ENCODE measurements around the gene IPO7.
"Not testable (repeated sequence)": the region's sequence is repeated elsewhere in the genome, so short reads cannot be mapped to it uniquely, and the experiment has no call there.

Gene IPO7

DNA sequence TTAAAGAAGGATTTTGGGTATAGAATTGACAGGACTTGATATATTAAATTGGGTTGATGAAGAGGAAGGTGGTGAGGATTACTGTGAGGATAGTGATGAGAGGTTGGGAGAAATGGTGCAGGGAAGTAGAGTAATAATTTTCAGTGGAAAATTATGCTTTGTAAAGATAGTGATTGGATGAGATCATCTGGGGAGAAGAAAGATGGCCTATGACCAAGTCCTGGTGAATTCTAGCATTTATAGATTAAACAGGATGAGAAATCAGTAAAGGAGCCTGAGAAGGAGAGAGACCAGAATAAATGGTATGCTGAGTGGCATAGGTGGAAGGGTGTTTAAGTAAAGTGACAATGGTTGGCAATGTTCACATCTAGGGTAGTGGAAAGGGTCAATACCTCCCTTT lies 15.0 kb downstream of the IPO7 start:
- DNase-seq: no peak

DNA sequence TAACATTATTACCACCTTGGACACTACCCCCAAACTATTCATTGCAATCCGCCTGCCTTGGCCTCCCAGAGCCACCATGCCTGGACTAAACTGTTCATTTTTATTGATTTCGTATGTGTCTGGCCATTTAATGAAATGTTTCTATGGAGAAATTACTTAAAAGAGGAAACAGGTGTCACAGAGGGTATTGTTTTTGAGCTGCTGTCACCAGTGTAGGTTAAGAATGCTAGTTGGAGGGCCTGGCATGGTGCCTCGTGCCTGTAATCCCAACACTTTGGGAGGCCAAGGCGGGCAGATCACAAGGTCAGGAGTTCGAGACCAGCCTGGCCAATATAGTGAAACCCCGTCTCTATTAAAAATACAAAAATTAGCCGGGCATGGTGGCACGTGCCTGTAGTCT lies 17.4 kb downstream of the IPO7 start:
- peak in 1 of 2 experiments; percentile 12 for DNase-seq

- no peak for DNase-seq
Observed at GRCh38 chr11:9428706-9429105, 44.3 kb downstream of the IPO7 start.

- no peak for DNase-seq
Observed at GRCh38 chr11:9438611-9439010, 54.2 kb downstream of the IPO7 start.

- DNase-seq: no peak
Observed at GRCh38 chr11:9446230-9446629, 61.8 kb downstream of the IPO7 start.

DNA sequence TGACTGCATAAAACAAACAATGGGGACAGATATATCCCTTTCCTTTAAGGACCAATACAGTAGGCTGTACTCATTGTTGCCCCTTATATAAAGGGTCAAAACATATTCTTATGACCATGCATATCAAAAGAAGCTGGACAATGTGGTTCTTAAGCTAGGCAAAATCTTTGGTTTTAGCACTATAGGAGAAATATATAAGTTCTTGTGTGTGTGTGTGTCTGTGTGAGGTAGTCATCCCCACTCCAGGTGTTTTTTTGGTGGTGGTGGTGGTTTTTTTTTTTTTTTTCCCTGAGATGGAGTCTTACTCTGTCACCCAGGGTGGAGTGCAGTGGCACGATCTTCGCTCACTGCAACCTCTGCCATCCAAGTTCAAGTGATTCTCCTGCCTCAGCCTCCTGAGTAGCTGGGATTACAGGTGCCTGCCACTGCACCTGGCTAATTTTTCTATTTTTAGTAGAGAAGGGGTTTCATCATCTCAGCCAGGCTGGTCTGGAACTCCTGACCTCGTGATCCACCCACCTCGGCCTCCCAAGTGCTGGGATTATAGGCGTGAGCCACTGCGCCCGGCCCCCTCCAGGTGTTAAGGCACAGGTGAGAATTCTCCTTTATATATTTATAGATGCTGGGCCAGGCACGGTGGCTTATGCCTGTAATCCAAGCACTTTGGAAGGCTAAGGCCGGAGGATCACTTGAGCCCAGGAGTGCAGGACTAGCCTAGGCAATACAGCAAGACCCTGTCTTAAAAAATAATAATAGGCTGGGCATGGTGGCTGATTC lies 64.3 kb downstream of the IPO7 start:
- DNase-seq: no peak

GRCh38 chr11:9452023-9452422 lies 67.6 kb downstream of the IPO7 start:
- DNase-seq: not testable (repeated sequence)

- DNase-seq: no peak
Observed at GRCh38 chr11:9455722-9456121, 71.3 kb downstream of the IPO7 start.

DNA sequence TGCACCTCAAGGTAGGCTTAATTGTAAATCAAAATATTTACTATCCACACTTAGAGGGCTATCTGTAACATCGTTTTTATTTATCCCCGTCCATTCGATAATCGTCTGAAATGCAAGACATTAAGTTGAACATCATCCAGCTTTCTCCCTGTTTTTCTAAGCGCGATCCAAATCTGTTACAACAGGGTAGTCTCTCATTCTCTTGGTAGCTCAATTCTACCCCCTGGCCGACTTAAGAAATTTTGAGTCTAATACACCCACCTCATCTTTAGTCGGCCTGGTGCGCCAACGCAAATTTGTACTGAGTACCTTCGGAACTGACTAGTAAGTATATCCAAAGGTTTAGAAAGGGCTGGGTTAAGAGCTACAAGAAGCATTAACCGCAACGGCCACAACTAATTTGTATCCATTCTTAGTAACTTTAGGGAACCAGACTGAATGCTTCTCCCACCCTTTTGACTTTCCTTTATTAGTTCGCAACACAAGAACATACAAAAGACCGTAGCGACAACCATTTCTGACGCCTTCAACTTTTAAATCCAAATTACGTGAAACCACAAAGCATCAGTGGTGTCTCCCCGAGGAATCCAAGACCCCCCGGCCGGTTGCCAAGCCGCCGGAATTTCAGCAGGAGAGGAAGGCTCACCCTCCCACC lies 75.3 kb downstream of the IPO7 start:
- peak; percentile 4 to 46 for DNase-seq

DNA sequence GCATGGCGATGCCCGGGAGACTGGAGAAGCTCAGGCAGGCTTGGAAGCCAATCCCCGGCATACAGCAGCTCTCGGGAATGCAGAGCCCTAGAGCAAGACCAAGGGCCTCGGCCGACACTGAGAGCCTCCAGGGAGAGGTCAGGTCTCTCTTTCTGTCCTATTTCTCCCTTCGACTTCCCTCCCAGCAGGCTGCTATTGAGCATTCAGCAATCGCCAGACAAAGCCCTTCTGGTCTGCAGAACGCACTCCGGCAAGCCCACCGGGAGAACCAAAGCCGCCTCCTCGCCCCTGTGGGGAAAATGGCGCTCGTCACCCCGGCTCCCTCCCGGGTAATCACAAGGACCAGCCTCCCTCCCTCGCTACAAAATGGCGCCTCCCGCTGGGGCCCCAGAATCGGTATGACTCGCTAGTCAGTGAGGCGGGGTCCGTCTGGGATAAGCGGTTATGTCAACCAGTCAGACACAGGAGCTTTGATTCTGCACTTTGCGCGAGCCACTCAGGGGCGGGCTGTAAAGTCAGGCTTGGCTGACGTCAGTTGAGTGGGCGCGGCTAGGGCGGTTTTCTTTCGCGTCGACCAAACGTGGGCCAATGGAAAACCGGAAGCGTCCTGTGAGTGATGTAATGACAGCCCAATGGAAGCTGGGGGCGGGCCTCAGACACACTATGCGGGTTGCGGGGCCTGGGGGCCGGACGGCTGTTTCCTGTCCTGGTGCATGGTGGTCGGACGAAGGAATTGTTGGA lies 76.0 kb downstream of the IPO7 start, which contains the start of gene ZNF143:
Gene ZNF143 (plus strand): TSS at position 691 of the 741 bp plus-strand sequence. CDS start 10,297 bp downstream, outside the sequence.
- DNase-seq: peak; percentile 100

- DNase-seq: peak; percentile 85 to 93
Observed at GRCh38 chr11:9461063-9461759, 76.8 kb downstream of the IPO7 start.

GRCh38 chr11:9461760-9462134 lies 77.3 kb downstream of the IPO7 start:
- peak in 1 of 2 experiments; percentile 20 for DNase-seq

GRCh38 chr11:9462172-9462799 lies 77.8 kb downstream of the IPO7 start:
- no peak for DNase-seq

GRCh38 chr11:9462806-9463537 lies 78.5 kb downstream of the IPO7 start:
- no peak for DNase-seq

DNA sequence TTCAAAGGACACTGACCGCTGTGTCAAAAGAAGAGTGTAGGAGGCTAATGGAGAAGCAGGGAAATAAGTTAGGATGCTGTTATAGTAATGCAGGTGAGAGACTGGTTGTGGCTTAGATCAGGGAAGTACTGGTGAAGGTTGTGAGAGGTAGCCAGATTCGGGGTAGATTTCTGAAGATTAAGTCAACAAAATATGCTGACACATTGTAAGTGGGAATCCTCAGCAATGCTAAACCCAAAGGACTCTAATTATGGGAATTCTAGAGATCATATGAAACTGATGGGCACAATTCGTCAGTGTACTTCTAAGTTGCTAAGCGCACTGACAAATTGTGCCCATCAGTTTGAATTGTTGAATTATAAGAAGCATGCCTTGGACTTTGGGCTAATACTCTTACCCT lies 86.3 kb downstream of the IPO7 start:
- no peak for DNase-seq

DNA sequence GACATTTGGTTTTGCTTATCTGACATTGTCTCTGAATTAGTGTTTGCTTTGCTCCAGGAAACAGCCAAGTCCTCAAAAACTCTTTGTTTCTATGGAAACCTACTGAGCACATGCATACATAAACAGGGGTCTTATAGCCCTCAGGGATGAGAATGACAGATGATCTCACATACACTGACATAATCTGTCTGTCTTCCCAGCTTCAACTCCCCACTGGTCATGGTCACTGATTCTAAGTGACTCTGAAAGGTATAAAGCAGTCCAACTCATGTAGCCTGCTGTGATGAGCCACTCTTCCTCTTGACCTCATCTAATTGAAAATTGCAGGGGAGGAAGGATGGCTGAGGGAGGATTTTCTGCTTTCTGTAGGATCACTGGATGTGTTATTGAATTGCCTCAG lies 89.0 kb downstream of the IPO7 start:
- peak in 1 of 2 experiments; percentile 12 for DNase-seq

- DNase-seq: no peak
Observed at GRCh38 chr11:9479899-9480298, 95.4 kb downstream of the IPO7 start.

DNA sequence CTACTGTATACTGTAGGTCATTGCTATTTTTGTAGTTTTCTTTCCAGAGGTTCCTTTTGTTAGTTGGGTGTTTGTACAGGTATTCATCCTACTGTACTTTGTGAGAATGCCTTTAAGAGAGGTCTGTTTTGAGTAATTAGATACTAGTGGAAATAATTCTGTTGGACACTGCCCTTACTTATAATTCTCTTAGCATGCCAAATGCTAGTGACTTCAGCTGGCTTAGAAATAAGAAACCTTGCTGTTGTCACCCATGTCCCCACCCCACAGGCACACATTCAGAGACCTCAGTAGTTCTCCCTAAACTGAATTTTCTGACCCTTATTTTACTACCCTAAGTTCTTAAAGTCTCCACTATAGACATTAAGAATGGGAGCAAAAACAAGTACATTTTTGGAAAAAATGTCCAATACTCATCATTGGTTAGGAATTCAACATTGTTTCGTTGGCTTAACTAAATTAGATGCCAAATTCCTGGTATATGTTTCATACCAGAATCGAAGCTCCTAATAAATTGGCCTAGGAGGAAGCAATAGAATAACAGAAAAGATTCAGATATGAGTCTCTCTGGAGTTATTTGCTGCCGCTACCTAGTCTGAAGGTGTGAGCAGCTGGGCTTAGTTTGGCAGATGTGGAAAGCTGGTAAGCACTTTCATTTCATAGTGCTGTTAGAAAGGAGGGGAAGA lies 104.8 kb downstream of the IPO7 start:
- no peak for DNase-seq

GRCh38 chr11:9490376-9490775 lies 105.9 kb downstream of the IPO7 start:
- DNase-seq: no peak

DNA sequence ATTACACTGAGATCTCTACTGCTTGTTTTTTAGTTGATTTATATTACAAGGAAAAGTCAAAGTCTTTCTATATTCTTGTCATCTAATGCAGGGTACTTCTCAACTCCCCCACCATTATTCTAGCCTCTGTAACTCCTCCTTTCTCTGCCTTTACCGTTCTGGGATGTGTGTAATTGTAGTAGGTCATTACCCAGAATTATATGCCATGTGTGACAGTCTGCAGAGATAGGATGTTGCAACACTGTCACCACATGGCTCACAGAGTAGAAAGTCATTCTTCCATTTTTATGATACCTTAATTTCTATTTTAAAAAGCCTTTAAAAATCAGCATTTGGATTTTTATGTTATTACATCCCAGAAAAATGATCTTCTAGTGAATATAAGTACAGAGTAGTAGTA lies 109.0 kb downstream of the IPO7 start:
- DNase-seq: no peak

GRCh38 chr11:9494316-9494715 lies 109.9 kb downstream of the IPO7 start:
- no peak for DNase-seq
